GM23338 (cell line): ENCODE data around the gene PEX13. TPM values are rescaled to one million over a fixed set of nuclear protein-coding genes. Genes with fewer than 3 reads are reported as not detected.

ENCODE experiments used
- ATAC-seq: fragments of 200-7000 bp; cut with Tn5 transposase; 3 replicates; pipeline ENCODE4 v1.9.1; 2020
- DNase-seq: peaks from one replicate; pipeline ENCODE4 v3.0.0-alpha.2; 2015; ENCODE audit warnings: low spot score
- H2AFZ ChIP-seq: fragments of 200-600 bp; sonication (generic); 2 replicates; pipeline ENCODE4 v1.8.0; 2016; ENCODE audit warnings: antibody characterized with exemption, mild to moderate bottlenecking, moderate library complexity
- H3F3A ChIP-seq: fragments of 200-600 bp; sonication (generic); replicated peaks from 2 replicates; pipeline ENCODE4 v1.8.0; 2017; ENCODE audit warnings: antibody characterized with exemption, mixed run types, low read depth
- H3K27ac ChIP-seq: fragments of 200-600 bp; sonication (generic); 2 replicates; pipeline ENCODE4 v1.6.1; 2016; ENCODE audit warnings: low read depth
- H3K27me3 ChIP-seq: fragments of 200-600 bp; sonication (generic); 2 replicates; pipeline ENCODE4 v1.8.0; 2016; ENCODE audit warnings: mild to moderate bottlenecking, mixed run types, moderate library complexity; ENCODE audit not compliant: insufficient read depth
- H3K36me3 ChIP-seq: fragments of 200-600 bp; sonication (generic); 2 replicates; pipeline ENCODE4 v1.8.0; 2016; ENCODE audit warnings: mild to moderate bottlenecking; ENCODE audit not compliant: insufficient read depth
- H3K4me1 ChIP-seq: fragments of 200-600 bp; sonication (generic); 2 replicates; pipeline ENCODE4 v1.8.0; 2016; ENCODE audit warnings: mild to moderate bottlenecking, moderate library complexity; ENCODE audit not compliant: insufficient read depth
- H3K4me2 ChIP-seq: fragments of 200-600 bp; sonication (generic); 2 replicates; pipeline ENCODE4 v1.7.1; 2017; ENCODE audit warnings: mixed run types
- H3K4me3 ChIP-seq: fragments of 200-600 bp; sonication (generic); 2 replicates; pipeline ENCODE4 v1.6.1; 2016; ENCODE audit warnings: mixed run types
- H3K79me2 ChIP-seq: fragments of 200-600 bp; sonication (generic); replicated peaks from 2 replicates; pipeline ENCODE4 v1.8.0; 2017; ENCODE audit warnings: mild to moderate bottlenecking; ENCODE audit not compliant: insufficient read depth
- H3K9me2 ChIP-seq: fragments of 200-600 bp; sonication (generic); 2 replicates; pipeline ENCODE4 v1.8.0; 2017; ENCODE audit not compliant: insufficient read depth
- H4K20me1 ChIP-seq: fragments of 200-600 bp; sonication (generic); replicated peaks from 2 replicates; pipeline ENCODE4 v1.8.0; 2017; ENCODE audit warnings: mild to moderate bottlenecking; ENCODE audit not compliant: insufficient read depth
- H3K27ac Mint-ChIP-seq: 2 replicates; pipeline ENCODE4 v1.8.0; 2020; ENCODE audit warnings: inconsistent platforms, mild to moderate bottlenecking, moderate library complexity, mixed read lengths
- H3K27me3 Mint-ChIP-seq: 3 replicates; pipeline ENCODE4 v1.8.0; 2022; ENCODE audit warnings: low read depth, mild to moderate bottlenecking, moderate library complexity, mixed read lengths, inconsistent platforms; ENCODE audit not compliant: insufficient read depth, poor library complexity
- H3K36me3 Mint-ChIP-seq: 3 replicates; pipeline ENCODE4 v1.8.0; 2021; ENCODE audit warnings: low read depth, mild to moderate bottlenecking, inconsistent platforms, moderate library complexity, mixed read lengths
- H3K4me1 Mint-ChIP-seq: 3 replicates; pipeline ENCODE4 v1.8.0; 2020; ENCODE audit warnings: mild to moderate bottlenecking, inconsistent platforms, mixed read lengths
- H3K4me3 Mint-ChIP-seq: 3 replicates; pipeline ENCODE4 v1.8.0; 2021; ENCODE audit warnings: moderate library complexity, mild to moderate bottlenecking, inconsistent platforms, mixed read lengths
- H3K9me3 Mint-ChIP-seq: 3 replicates; pipeline ENCODE4 v1.8.0; 2020; ENCODE audit warnings: moderate library complexity, mild to moderate bottlenecking, inconsistent platforms, mixed read lengths
- CREB1 ChIP-seq: fragments of 250-450 bp; sonication (Bioruptor Pico); IDR thresholded peaks from 2 replicates; pipeline ENCODE4 v1.5.0; 2020; ENCODE audit warnings: low read depth, mild to moderate bottlenecking, moderate library complexity
- CTCF ChIP-seq, 2 experiments: fragments of 200-600 bp in 1 of 2; sonication (generic) in 1 of 2; conservative IDR thresholded peaks; 2 replicates each; pipeline versions ENCODE4 v1.5.1 to v1.6.1; 2016 to 2017; ENCODE audit warnings: antibody characterized with exemption in 2 of 2, low read depth in 2 of 2, mild to moderate bottlenecking in 2 of 2, moderate library complexity in 1 of 2
- ETS1 ChIP-seq: IDR thresholded peaks from 2 replicates; pipeline ENCODE4 v1.6.1; 2016; ENCODE audit warnings: antibody characterized with exemption
- EZH2 ChIP-seq: fragments of 200-600 bp; sonication (generic); IDR thresholded peaks from one replicate; pipeline ENCODE4 v1.8.0; 2017; ENCODE audit warnings: antibody characterized with exemption, mild to moderate bottlenecking, low read depth; ENCODE audit not compliant: unreplicated experiment
- EZH2phosphoT487 ChIP-seq: fragments of 200-600 bp; sonication (generic); IDR thresholded peaks from one replicate; pipeline ENCODE4 v1.8.1; 2018; ENCODE audit warnings: antibody characterized with exemption; ENCODE audit not compliant: unreplicated experiment
- JUNB ChIP-seq: IDR thresholded peaks from one replicate; pipeline ENCODE4 v1.6.1; 2016; ENCODE audit warnings: antibody characterized with exemption; ENCODE audit not compliant: unreplicated experiment
- NANOG ChIP-seq: IDR thresholded peaks from 2 replicates; pipeline ENCODE4 v1.6.1; 2016; ENCODE audit warnings: antibody characterized with exemption, borderline replicate concordance
- POLR2AphosphoS5 ChIP-seq: IDR thresholded peaks from 2 replicates; pipeline ENCODE4 v1.6.1; 2016; ENCODE audit warnings: antibody characterized with exemption, low read depth
- REST ChIP-seq: IDR thresholded peaks from one replicate; pipeline ENCODE4 v1.6.1; 2018; ENCODE audit warnings: antibody characterized with exemption; ENCODE audit not compliant: unreplicated experiment
- STAT1 ChIP-seq: IDR thresholded peaks from one replicate; pipeline ENCODE4 v1.6.1; 2016; ENCODE audit warnings: antibody characterized with exemption; ENCODE audit not compliant: unreplicated experiment
- ZNF114 ChIP-seq: fragments of 250-450 bp; sonication (Bioruptor Pico); IDR thresholded peaks from 2 replicates; pipeline ENCODE4 v1.5.0; 2020; ENCODE audit warnings: mild to moderate bottlenecking, moderate library complexity
- ZNF331 ChIP-seq: fragments of 250-450 bp; sonication (Bioruptor Pico); IDR thresholded peaks from 2 replicates; pipeline ENCODE4 v1.5.0; 2020; ENCODE audit warnings: low read depth, mild to moderate bottlenecking, moderate library complexity
- ZNF462 ChIP-seq: fragments of 250-450 bp; sonication (Bioruptor Pico); IDR thresholded peaks from 2 replicates; pipeline ENCODE4 v1.5.0; 2020; ENCODE audit warnings: mild to moderate bottlenecking, moderate library complexity
- polyA plus RNA-seq: library from polyadenylated mRNA; unstranded; fragments of >200 nt; fragmentation: Nextera tagmentation; extraction: Ambion mirVana; gene quantifications from 2 replicates; pipeline ENCODE4 v1.2.1, GENCODE V29; 2016
- total RNA-seq: library from RNA; depleted of rRNA; stranded (reverse); fragments of >200 nt; shearing (Covaris generic); gene quantifications from 2 replicates; pipeline ENCODE4 v1.2.3, GENCODE V29; 2014

The PEX13 gene
- total and polyA plus RNA-seq, 2 experiments from 2014 or later = 15.8 to 29.2 TPM

GRCh38 chr2:61090386-61090921, 72.9 kb downstream of the PEX13 start:
- ATAC-seq (no peak), DNase-seq (no peak)
- no peaks in the 10 kb centered on the region for H3K27me3 Mint-ChIP-seq
- Histone ChIP-seq H2AFZ (no peak overlapping the region), H3K36me3 (peaks cover 11% of the 10 kb centered on the region; the same call in 1 of the 2 replicates), H3K4me1 (no peaks in the 10 kb centered on the region), H4K20me1 (no peaks in the 10 kb centered on the region), H3K27me3 (no peaks in the 10 kb centered on the region), H3K4me2 (no peak overlapping the region), H3K79me2 (no peaks in the 10 kb centered on the region), H3K27ac (no peak overlapping the region), H3K9me2 (no peaks in the 10 kb centered on the region), H3F3A (no peaks in the 10 kb centered on the region), H3K4me3 (no peak overlapping the region)
- TF ChIP-seq EZH2phosphoT487 (no peak), ZNF114 (CRISPR knock-in tag) (no peak), ETS1 (no peak), ZNF331 (CRISPR knock-in tag) (no peak), CTCF (conservative IDR thresholded peaks at IDR 0.05; ENCODE audit: low read depth in 2 of 2) (no peak), POLR2AphosphoS5 (no peak), JUNB (no peak), REST (no peak), STAT1 (no peak), ZNF462 (CRISPR knock-in tag) (no peak), CREB1 (CRISPR knock-in tag) (no peak), NANOG (no peak), EZH2 (no peak)
- no peaks in the 10 kb centered on the region for H3K9me3 Mint-ChIP-seq
- H3K4me3 Mint-ChIP-seq = no peak overlapping the region
- peaks cover 4% of the 10 kb centered on the region; the same call in 2 of the 3 replicates for H3K36me3 Mint-ChIP-seq
- H3K4me1 Mint-ChIP-seq = no peaks in the 10 kb centered on the region
- no peak overlapping the region for H3K27ac Mint-ChIP-seq
